ENCODE data around the gene SPTLC3.
"Not testable (repeated sequence)": the region's sequence is repeated elsewhere in the genome, so short reads cannot be mapped to it uniquely, and the experiment has no call there.

The SPTLC3 gene

GRCh38 chr20:13008761-13009681, at the start of gene SPTLC3:
Gene SPTLC3, plus strand, starts transcription at chr20:13008972. Its CDS starts 296 bp downstream, at chr20:13009268.
- DNase-seq: no peak

GRCh38 chr20:12961725-12962124, 47.0 kb upstream of the SPTLC3 start:
- no peak for DNase-seq

- no peak for DNase-seq
These were observed 45.9 kb upstream of the SPTLC3 start for GRCh38 chr20:12962895-12963294.

- DNase-seq: no peak
These were observed 45.4 kb upstream of the SPTLC3 start for GRCh38 chr20:12963416-12963815.

GRCh38 chr20:12965212-12965869, 43.4 kb upstream of the SPTLC3 start:
- no peak for DNase-seq

- DNase-seq: no peak
These were observed 42.9 kb upstream of the SPTLC3 start for GRCh38 chr20:12965870-12966251.

- DNase-seq: no peak
These were observed 42.2 kb upstream of the SPTLC3 start for GRCh38 chr20:12966468-12967085.

GRCh38 chr20:12967932-12968331, 40.8 kb upstream of the SPTLC3 start:
- DNase-seq: no peak

GRCh38 chr20:12968472-12968871, 40.3 kb upstream of the SPTLC3 start:
- DNase-seq: no peak

- no peak for DNase-seq
These were observed 39.6 kb upstream of the SPTLC3 start for GRCh38 chr20:12969071-12969669.

- DNase-seq: no peak
These were observed 38.4 kb upstream of the SPTLC3 start for GRCh38 chr20:12970372-12970821.

GRCh38 chr20:12975833-12976608, 32.8 kb upstream of the SPTLC3 start:
- DNase-seq: no peak

GRCh38 chr20:12976720-12977309, 32.0 kb upstream of the SPTLC3 start:
- no peak for DNase-seq

GRCh38 chr20:12977328-12978125, 31.2 kb upstream of the SPTLC3 start:
- DNase-seq: no peak

- DNase-seq: no peak
These were observed 30.7 kb upstream of the SPTLC3 start for GRCh38 chr20:12978126-12978394.

GRCh38 chr20:12978613-12979495, 29.9 kb upstream of the SPTLC3 start:
- DNase-seq: no peak

- DNase-seq: not testable (repeated sequence)
These were observed 29.1 kb upstream of the SPTLC3 start for GRCh38 chr20:12979713-12980112.

GRCh38 chr20:12982098-12982497, 26.7 kb upstream of the SPTLC3 start:
- no peak for DNase-seq

GRCh38 chr20:12984069-12984765, 24.6 kb upstream of the SPTLC3 start:
- DNase-seq: no peak

GRCh38 chr20:12984863-12985262, 23.9 kb upstream of the SPTLC3 start:
- DNase-seq: no peak
